ENCODE measurements around the gene MYRF.

- TF ChIP-seq CTCF (conservative IDR thresholded peaks at IDR 0.05) (no peak), ZFX (IDR thresholded peaks at IDR 0.05) (no peak)
Measured at GRCh38 chr11:61711498-61711897, 40.9 kb upstream of the MYRF start.

All from C4-2B (cell line).